ENCODE measurements around the gene LPCAT2. TPM values are rescaled to one million over a fixed set of nuclear protein-coding genes. Genes with fewer than 3 reads are reported as not detected.
A peak's percentile ranks its signal among the peaks of the same experiment; 100 is the strongest.

The LPCAT2 gene
- total and polyA plus RNA-seq, 12 donors = 4.0 to 10.9 (median 7.0) TPM

GRCh38 chr16:55559933-55560516 lies 51.2 kb downstream of the LPCAT2 start:
- H3K27me3 ChIP-seq = no peaks in the 10 kb centered on the region
- H3K4me1 ChIP-seq = peaks cover 0 to 39% (median 21%) of the 10 kb centered on the region in 9 donors
- H3K4me3 ChIP-seq = no peak overlapping the region
- 39 to 47% methylated on average over 1 of the region's 1 CpG for WGBS, 2 donors
- TF ChIP-seq, protein P1, sequence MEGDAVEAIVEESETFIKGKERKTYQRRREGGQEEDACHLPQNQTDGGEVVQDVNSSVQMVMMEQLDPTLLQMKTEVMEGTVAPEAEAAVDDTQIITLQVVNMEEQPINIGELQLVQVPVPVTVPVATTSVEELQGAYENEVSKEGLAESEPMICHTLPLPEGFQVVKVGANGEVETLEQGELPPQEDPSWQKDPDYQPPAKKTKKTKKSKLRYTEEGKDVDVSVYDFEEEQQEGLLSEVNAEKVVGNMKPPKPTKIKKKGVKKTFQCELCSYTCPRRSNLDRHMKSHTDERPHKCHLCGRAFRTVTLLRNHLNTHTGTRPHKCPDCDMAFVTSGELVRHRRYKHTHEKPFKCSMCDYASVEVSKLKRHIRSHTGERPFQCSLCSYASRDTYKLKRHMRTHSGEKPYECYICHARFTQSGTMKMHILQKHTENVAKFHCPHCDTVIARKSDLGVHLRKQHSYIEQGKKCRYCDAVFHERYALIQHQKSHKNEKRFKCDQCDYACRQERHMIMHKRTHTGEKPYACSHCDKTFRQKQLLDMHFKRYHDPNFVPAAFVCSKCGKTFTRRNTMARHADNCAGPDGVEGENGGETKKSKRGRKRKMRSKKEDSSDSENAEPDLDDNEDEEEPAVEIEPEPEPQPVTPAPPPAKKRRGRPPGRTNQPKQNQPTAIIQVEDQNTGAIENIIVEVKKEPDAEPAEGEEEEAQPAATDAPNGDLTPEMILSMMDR (IDR thresholded peaks at IDR 0.05) = no peak
- DNase-seq = no peak
- ATAC-seq = no peak
- no peak overlapping the region for H3K27ac ChIP-seq
- H3K36me3 ChIP-seq = peaks cover 0 to 31% (median 3%) of the 10 kb centered on the region in 9 donors
- intact Hi-C loops (cut with DNase I) = no loop called here
- H3K9me3 ChIP-seq = no peaks in the 10 kb centered on the region

DNA sequence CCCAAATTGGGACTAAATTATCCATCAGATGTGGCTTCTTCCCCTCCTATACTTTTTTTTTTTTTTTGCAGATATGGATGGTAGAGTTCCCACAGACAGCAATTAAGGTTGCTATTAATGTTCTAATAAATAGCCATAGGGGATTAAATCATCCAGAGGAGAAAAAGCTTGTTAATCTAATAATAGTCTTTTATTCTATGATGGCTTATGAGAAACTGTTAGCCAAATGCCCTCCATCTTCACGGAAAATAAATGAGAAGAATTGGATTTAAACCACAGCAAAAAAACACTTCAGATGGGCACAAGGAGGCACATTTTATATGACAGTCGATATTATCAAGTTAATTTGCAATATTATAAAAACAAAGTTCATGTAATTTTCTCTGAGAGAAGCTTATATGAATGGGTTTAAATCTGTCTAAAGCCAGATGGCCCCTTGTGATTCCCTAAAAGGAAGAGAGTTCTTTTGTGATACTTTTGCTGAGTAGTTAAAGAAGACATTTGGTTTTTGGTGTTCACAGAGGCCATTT lies 52.5 kb downstream of the LPCAT2 start:
- no peak overlapping the region for H3K27ac ChIP-seq
- no peak overlapping the region for H3K4me3 ChIP-seq
- WGBS, 2 donors = 85 to 89% methylated on average over 2 of the region's 2 CpGs
- ATAC-seq = no peak
- TF ChIP-seq, protein P1 (IDR thresholded peaks at IDR 0.05) = no peak
- no peaks in the 10 kb centered on the region for H3K9me3 ChIP-seq
- H3K36me3 ChIP-seq = peaks cover 0 to 17% (median 0%) of the 10 kb centered on the region in 9 donors
- intact Hi-C loops (cut with DNase I) = no loop called here
- H3K4me1 ChIP-seq = peaks cover 0 to 45% (median 21%) of the 10 kb centered on the region in 9 donors
- no peaks in the 10 kb centered on the region for H3K27me3 ChIP-seq
- no peak for DNase-seq

DNA sequence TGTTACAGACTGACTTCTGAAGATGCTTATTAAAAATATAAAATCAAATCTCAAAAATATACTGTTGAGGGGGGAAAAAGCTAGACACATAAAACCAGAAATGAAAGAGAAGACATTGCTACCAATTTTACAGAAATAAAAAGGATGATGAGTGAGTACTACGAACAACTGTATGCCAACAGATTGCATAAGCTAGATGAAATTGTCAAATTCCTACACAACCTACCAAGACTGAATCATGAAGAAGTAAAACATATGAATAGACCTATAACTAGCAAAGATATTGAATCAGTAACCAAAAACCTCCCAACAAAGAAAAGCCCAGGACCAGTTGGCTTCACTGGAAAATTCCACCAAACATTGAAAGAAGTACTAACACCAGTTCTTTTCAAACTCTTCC lies 54.1 kb downstream of the LPCAT2 start:
- Histone ChIP-seq H3K36me3 (peaks cover 0 to 10% (median 0%) of the 10 kb centered on the region in 9 donors), H3K9me3 (no peaks in the 10 kb centered on the region), H3K4me3 (no peak overlapping the region), H3K27me3 (no peaks in the 10 kb centered on the region), H3K27ac (peak overlapping the region in 3 of 10 donors; percentile 10 to 48 (median 21)), H3K4me1 (peaks cover 0 to 61% (median 31%) of the 10 kb centered on the region in 9 donors)
- DNase-seq (no peak), ATAC-seq (no peak)
- intact Hi-C loops (cut with DNase I) = no loop called here
- TF ChIP-seq, protein P1 (IDR thresholded peaks at IDR 0.05) = no peak
- WGBS, 2 donors = 92 to 94% methylated on average over 1 of the region's 1 CpG

DNA sequence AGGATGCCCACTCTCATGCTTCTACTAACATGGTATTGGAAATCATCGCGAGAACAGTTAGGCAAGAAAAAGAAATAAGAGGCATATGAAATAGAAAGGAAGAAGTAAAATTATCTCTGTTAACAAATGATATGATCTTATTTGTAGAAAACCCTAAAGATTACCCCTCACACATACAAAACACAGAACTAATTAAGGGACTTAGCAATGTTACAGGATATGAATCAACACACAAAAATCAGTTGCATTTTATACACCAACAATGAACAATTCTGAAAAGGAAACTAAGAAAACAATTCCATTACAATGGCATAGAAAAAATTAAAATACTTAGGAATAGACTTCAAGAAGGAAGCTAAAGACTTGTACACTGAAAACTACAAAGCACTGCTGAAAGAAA lies 54.9 kb downstream of the LPCAT2 start:
- ATAC-seq (peak in 1 of 8 donors; percentile 41), DNase-seq (no peak)
- Histone ChIP-seq H3K4me1 (peaks cover 0 to 69% (median 32%) of the 10 kb centered on the region in 9 donors), H3K9me3 (no peaks in the 10 kb centered on the region), H3K36me3 (peaks cover 0 to 5% (median 0%) of the 10 kb centered on the region in 9 donors), H3K27me3 (no peaks in the 10 kb centered on the region), H3K4me3 (no peak overlapping the region), H3K27ac (peak overlapping the region in 4 of 10 donors; percentile 10 to 48 (median 26))
- WGBS, 2 donors = 85 to 91% methylated on average over 2 of the region's 2 CpGs
- TF ChIP-seq, protein P1 (IDR thresholded peaks at IDR 0.05) = no peak
- intact Hi-C loops (cut with DNase I) = no loop called here
